Activated CD8-positive, alpha-beta memory T cell treated with anti-CD3 and anti-CD28 coated beads for 1 hour (primary cell): Measurements from ENCODE around the gene TP53TG5.

Experiments
- DNase-seq, 2 donors: peaks; one replicate each; pipeline ENCODE4 v3.0.0-alpha.2; 2020; ENCODE audit warnings: low read depth in 1 of 2; ENCODE audit errors: extremely low read depth in 1 of 2

Gene TP53TG5

GRCh38 chr20:45406260-45407066 lies 28.3 kb upstream of the TP53TG5 start:
- DNase-seq: peak in 1 of 2 donors; percentile 32

GRCh38 chr20:45405571-45406259 lies 27.6 kb upstream of the TP53TG5 start:
- no peak for DNase-seq

- DNase-seq: no peak
Observed at GRCh38 chr20:45404438-45404837, 26.3 kb upstream of the TP53TG5 start.

- no peak for DNase-seq
Observed at GRCh38 chr20:45402946-45403345, 24.8 kb upstream of the TP53TG5 start.

GRCh38 chr20:45400346-45401031 lies 22.4 kb upstream of the TP53TG5 start:
- no peak for DNase-seq

- DNase-seq: no peak
Observed at GRCh38 chr20:45399018-45399417, 20.9 kb upstream of the TP53TG5 start.

- DNase-seq: no peak
Observed at GRCh38 chr20:45395114-45395415, 16.9 kb upstream of the TP53TG5 start.

- DNase-seq: no peak
Observed at GRCh38 chr20:45394221-45395113, 16.3 kb upstream of the TP53TG5 start.

- DNase-seq: no peak
Observed at GRCh38 chr20:45392733-45393132, 14.6 kb upstream of the TP53TG5 start.

GRCh38 chr20:45391559-45391958 lies 13.4 kb upstream of the TP53TG5 start:
- no peak for DNase-seq

GRCh38 chr20:45390931-45391330 lies 12.8 kb upstream of the TP53TG5 start:
- DNase-seq: no peak

GRCh38 chr20:45387274-45387673 lies 9.1 kb upstream of the TP53TG5 start:
- no peak for DNase-seq

GRCh38 chr20:45377269-45377668 lies 856 bp downstream of the TP53TG5 start:
- no peak for DNase-seq

- no peak for DNase-seq
Observed at GRCh38 chr20:45374966-45375365, 3.2 kb downstream of the TP53TG5 start.

- no peak for DNase-seq
Observed at GRCh38 chr20:45374101-45374467, 4.0 kb downstream of the TP53TG5 start.

- peak; percentile 83 to 87 for DNase-seq
Observed at GRCh38 chr20:45373353-45374100, 4.6 kb downstream of the TP53TG5 start.

GRCh38 chr20:45372646-45373352 lies 5.3 kb downstream of the TP53TG5 start:
- no peak for DNase-seq

- no peak for DNase-seq
Observed at GRCh38 chr20:45372241-45372640, 5.9 kb downstream of the TP53TG5 start.

- no peak for DNase-seq
Observed at GRCh38 chr20:45370571-45371160, 7.5 kb downstream of the TP53TG5 start.
